Esophagus muscularis mucosa (tissue), 3 donors: ENCODE data around the gene MPPED1.

Experiments
- POLR2A ChIP-seq: fragments of 450-650 bp; IDR thresholded peaks from one replicate; pipeline ENCODE4 v1.6.1; 2017; ENCODE audit warnings: antibody characterized with exemption, moderate library complexity, mild to moderate bottlenecking, low read depth
- POLR2AphosphoS5 ChIP-seq, 2 donors: sonication (generic); formaldehyde crosslinking; IDR thresholded peaks; one replicate each; pipeline ENCODE4 v1.6.1; 2017; ENCODE audit warnings: antibody characterized with exemption in 2 of 2
- TF ChIP-seq, protein P1 (sequence below), 3 experiments: fragments of 200-600 bp in 2 of 3; fragments of 450-650 bp in 1 of 3; sonication (generic) in 2 of 3; IDR thresholded peaks; one replicate each; pipeline ENCODE4 v1.5.1; 2017 to 2019; ENCODE audit warnings: antibody characterized with exemption in 3 of 3, mild to moderate bottlenecking in 2 of 3, moderate library complexity in 1 of 3

GRCh38 chr22:43497956-43498855 lies 86.4 kb downstream of the MPPED1 start:
- TF ChIP-seq, protein P1, sequence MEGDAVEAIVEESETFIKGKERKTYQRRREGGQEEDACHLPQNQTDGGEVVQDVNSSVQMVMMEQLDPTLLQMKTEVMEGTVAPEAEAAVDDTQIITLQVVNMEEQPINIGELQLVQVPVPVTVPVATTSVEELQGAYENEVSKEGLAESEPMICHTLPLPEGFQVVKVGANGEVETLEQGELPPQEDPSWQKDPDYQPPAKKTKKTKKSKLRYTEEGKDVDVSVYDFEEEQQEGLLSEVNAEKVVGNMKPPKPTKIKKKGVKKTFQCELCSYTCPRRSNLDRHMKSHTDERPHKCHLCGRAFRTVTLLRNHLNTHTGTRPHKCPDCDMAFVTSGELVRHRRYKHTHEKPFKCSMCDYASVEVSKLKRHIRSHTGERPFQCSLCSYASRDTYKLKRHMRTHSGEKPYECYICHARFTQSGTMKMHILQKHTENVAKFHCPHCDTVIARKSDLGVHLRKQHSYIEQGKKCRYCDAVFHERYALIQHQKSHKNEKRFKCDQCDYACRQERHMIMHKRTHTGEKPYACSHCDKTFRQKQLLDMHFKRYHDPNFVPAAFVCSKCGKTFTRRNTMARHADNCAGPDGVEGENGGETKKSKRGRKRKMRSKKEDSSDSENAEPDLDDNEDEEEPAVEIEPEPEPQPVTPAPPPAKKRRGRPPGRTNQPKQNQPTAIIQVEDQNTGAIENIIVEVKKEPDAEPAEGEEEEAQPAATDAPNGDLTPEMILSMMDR (IDR thresholded peaks at IDR 0.05), result no peak
- TF ChIP-seq POLR2A (no peak), POLR2AphosphoS5 (IDR thresholded peaks at IDR 0.05) (no peak)
